GM18498 (cell line): ENCODE measurements around the gene HSPB8.

Source experiments
- ATAC-seq: cut with Tn5 transposase; IDR thresholded peaks from one replicate; pipeline ENCODE4 v1.9.1; 2021; ENCODE audit warnings: mild to moderate bottlenecking, moderate library complexity; ENCODE audit not compliant: unreplicated experiment

Gene HSPB8, protein sequence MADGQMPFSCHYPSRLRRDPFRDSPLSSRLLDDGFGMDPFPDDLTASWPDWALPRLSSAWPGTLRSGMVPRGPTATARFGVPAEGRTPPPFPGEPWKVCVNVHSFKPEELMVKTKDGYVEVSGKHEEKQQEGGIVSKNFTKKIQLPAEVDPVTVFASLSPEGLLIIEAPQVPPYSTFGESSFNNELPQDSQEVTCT

DNA sequence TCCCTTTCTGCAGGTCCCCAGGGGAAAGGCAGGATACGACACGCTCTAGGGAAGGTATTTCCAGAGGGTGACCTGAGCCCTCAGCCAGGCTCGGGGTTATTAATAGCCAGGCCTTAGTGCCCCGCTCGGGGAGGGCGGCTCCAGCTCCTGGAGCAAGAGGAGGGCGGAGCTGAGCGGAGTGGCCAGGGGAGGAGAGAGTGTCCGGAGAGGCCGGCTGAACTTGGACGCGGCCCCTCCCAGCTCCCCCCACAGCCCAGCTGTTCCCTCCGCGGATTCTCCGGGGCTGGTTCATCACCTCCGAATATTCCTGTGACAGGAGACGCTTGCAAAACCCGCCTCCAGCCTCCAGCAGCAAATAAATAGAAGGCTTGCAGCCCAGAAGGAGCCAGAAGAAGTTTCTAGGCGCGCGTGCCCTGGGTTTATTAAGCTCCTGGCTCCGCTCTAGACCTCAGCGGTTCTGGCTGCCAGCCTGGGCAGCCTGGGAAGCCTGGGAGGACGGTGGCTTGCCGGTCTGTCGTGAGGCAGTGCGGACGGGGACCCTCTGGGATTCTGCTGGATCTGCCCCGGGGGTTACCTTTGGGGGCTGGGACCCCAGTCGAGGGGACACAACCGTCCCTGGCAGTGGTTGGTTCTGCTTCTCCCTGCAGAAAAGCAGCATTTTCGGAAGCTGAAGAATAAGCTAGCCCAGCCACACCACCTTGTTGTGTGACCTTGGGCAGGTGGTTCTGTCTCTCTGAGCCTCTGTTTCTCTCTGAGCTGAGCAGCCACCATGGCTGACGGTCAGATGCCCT is at the start of gene HSPB8:
HSPB8 (plus strand) TSS at position 388 of the 791 bp plus-strand sequence; CDS start at position 770, 382 bp downstream.
- no peak for ATAC-seq

DNA sequence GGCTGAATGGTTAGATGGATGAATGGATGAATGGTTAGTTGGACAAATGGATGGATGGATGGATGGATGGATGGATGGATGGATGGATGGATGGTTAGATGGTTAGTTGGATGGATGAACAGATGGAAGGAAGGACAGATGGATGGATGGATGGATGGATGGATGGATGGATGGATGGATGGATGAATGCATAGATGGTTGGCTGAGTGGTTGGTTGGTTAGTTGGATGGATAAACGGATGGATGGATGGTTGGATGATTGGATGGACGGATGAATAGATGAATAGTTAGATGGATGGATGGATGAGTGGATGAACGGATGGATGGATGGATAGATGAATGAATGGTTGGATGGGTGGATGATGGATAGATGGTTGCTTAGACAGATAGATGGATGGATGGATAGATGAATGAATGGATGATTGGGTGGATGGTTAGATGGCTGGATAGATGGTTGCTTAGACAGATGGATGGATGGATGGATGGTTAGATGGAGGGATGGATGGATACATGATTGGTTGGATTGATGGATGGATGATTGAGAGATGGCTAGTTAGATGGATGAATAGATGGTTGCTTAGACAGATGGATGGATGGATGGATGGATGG is 48.8 kb upstream of the HSPB8 start:
- no peak for ATAC-seq

DNA sequence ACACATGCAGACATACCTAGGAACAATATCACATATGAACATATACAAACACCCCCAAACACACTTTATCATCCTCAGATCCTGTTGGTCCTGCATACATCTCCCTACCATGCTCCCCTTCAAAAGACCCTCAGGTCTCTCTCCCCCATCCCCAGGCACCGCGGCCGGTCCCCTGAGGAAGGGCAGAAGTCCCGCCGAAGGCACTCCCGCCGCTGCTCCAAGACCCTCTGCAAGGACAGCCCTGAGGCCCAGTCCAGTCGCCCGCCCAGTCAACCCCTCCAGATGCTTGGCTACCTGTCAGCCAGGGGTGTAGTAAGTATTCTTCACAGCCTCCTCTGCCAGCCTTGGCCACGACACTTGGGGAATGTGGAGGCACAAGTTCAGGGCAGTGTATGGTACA is 48.2 kb upstream of the HSPB8 start:
- no peak for ATAC-seq

DNA sequence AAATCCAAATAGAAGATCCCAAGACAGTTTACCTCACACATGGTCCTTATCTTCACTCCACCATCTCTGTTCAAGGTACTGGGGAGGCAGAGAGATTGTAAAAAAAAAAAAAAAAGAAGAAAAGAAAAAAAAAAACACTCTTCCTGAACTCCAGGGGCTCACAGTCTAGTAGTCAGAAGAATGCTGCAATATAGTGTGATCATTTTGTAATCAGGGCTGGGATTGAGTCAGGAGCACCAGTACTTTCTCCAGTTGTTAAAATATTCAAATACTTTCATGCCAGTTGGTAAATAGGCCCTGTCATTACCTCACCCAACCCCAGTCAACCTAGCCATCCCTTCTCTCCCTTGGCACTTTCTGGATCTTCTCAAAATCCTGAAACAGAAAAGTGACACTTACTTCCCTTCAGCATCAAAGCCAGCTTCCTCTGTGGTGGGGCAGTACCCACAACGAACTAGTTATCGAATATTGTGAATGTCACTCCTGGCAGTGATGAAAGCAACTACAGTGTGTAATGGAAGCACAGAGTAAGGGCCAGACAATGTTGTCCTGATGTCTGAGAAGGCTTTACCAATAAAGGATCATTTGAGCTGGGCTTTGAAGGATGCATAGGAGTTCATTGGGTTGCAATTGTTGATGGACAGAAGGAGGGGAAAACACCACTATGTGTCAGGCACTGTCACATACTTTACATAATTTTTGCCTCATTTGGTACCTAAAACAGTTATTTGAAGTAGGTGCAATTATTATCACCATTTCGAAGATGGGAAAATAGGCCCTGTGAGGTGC is 44.3 kb upstream of the HSPB8 start:
- no peak for ATAC-seq

DNA sequence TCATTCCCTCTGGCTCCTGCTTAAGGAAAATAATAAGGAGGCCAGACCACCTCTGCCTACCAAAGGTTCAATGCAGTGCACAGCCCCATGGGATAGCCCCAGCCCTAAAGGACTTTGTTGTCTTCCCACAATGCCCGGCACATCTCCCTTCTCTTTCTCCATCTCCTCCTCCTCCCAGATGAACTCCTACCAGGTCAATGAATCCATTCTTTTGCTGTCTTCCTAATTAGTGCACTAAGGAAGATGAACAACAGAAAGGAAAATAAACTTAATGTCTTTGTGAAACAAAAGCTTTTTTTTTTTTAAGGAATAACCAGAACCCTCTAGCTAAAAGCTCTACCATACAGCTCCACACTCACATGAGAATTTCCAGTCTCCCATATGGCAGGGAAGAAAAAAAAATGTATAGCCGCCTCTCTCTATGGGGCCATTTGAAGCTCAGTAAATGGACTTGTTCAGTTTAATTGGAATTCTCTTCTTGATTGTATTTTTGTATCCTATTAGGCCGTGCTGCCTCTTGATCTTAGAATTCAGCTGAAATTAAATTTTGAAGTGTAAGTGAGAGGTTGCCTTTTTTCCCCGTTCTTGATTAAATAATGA is 41.8 kb upstream of the HSPB8 start:
- no peak for ATAC-seq

DNA sequence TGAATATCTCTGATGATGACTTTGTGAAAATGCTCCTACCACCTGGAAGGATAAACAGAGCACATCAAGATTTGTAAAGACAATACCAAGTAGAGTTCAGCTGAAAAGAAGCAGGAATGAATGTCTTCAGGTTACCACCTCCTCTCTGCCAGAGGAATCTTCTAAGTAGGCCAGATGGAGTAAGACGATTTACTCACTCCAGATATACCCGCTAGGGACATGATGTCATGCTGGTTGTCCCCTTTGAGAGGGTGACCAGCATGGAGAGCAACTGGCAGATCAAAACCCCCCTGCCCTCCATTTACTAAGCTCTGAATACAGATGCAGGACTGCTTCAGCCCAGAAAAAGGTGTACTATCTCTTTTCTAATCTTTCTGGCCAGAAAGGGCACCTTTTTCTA is 39.3 kb upstream of the HSPB8 start:
- ATAC-seq, result no peak

DNA sequence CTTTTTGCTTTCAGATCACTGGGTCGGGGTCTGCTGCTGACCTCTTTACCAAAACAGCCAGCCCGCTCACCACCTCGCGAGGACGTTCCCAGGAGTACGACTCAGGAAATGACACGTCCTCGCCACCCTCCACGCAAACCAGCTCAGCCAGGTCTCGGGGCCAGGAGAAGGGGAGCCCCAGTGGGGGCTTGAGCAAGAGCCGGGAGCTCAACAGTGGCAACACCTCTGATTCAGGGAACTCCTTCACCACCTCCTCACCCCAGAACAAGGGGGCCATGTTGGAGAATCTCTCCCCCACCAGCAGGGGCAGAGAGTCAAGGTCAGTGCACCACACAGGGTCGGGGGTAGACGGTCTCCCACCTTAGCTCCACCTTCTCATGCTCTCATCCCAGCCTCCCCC is 33.4 kb upstream of the HSPB8 start:
- no peak for ATAC-seq

DNA sequence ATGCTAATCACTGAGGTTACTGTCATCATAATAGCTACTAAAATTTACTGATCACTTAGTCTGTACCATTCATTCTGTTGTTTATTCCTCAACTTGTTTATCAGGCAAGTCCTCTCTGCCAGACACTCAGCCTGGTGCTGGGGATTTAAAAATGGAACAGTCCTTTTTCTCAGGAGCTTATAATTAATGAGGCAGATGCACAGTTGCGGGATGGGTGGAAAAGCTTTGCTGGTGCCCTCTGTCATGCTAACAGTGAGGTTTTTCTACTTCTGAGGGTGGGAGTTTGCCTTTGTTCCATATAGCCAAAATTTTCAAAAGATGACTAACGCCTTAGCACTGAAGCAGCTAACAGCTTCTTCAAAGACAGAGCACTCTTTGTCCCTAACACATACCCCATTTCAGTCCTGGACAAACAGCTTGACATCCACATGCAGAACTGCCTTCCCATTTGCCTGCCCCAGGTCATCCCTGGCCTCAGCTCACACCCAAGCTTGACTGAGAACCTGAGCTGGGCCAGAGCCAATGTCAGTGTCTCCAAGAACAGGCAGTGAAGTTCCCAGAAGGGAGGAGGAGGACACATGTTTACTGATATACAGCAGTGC is 30.8 kb upstream of the HSPB8 start:
- ATAC-seq, result no peak

DNA sequence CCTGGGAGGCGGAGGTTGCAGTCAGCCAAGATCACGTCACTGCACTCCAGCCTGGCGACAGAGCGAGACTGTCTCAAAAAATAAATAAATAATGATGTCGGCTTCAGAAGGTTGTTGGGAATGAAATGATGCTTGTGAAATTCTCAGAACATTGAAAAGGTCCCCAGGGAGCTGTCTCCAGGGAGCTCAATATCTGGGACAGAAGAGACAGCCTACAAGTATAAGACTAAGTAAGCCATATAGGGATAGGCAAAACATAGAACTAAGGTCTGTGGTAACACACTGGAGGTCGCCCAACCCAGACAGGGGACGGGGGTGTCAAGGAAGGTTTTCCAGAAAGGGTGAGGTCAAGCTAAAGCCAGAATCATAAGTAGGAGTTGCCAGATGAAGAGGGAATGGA is 29.5 kb upstream of the HSPB8 start:
- no peak for ATAC-seq

DNA sequence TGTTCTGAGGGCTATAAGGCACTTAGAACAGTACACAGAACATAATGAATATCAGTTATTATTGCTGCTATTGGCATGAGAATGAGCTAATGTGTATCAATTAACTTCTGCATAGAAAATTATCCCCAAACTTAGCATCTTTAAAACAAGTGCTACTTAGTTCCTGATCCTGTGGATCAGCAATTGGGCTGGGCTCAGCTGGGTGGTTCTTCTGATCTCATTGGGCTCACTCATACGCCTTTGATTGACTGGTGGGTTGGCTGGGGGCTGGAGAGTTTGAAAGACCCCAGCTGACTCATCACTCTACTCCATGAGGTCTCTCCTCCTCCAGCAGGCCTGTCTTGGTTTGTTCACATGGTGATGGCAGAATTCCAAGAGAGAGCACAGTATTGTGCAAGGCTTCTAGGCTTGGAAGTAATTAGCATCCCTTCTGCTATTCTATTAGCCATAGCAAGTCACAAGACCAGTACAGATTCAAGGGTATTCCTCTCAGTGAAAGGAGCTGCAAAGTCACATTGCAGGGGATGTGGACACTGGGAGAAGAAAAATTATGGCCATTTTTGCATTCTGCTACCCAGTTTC is 27.2 kb upstream of the HSPB8 start:
- ATAC-seq, result no peak

DNA sequence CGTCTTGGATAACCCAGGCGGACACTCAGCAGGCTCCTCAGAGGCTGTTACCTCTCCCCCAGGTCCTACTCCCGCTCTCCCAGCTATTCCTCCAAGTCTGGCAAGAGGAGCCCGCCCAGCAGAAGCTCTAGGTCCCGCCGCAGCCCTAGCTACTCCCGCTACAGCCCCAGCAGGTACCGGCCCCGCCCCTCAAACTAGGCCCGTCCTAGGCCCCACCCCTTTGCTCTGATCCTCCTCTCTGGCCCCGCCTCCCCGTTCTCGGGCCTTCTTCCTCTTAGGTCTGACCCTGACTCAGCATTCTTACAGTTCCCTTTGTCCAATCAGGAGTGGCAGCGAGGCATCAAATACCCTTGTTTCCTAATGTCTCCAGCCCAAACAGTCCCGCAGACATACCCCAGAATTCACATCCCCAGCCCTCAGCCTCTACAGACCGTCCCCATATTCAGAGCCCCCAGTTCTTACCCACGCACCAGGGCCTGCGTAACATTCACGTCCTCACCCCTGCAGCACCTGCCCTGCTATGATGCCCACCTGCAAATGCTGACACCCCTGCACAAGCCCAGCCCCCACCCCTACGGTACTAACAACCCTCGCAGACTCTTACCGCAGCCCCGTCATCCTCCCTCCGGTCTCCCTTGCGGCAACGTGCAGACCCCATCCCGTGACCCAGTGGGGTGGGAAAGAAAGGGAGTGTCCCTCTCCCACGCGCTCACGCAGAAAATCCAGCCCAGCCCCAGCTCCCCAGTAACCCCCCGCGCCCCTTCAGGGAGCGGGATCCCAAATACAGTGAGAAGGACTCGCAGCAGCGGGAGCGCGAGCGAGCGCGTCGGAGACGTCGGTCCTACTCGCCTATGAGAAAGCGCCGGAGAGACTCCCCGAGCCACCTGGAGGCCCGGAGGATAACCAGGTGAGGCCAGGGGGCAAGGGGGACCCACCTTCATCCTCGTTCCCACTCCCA is 25.0 kb upstream of the HSPB8 start:
- ATAC-seq, result no peak

DNA sequence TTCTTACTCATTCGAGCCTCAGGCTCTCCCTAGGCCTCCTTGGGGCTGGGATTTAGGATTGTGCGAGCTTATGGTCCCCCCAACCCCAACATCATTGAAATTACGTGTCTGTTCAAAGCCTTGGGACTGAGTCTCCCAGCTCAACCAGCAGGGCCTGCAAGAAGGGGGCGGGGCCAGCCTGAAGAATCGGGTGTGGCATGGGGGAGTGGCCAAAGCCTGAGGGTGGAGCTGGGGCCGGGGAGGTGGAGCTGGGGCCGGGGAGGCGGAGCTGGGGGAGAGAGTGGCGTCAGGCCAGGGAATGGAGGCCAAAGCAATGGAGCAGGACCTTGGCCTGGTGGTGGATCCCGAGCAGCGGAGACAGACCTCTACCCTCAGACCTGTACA is 24.3 kb upstream of the HSPB8 start:
- ATAC-seq, result no peak

DNA sequence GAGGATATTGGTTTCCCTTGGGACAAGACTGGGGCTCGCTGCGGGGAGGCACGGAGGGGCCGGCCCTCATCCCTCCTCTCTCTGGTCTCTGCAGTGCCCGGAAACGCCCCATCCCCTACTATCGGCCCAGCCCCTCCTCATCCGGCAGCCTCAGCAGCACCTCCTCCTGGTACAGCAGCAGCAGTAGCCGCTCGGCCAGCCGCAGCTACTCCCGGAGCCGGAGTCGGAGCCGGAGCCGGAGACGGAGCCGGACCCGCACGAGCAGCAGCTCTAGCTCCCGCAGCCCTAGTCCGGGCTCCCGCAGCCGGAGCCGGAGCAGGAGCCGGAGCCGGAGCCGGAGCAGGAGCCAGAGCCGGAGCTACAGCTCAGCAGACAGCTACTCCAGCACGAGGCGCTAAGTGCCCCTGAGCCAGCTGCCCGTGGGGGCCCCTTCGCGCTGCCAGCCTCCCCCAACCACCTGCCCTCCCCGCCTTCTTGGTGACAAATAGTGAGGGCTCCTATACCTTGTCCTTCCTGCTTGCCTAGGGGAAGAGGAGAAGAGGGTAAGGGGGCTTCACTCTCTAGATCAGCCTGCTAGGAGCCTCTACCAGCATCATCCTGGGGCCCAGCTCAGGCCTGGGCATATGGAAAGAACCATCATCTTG is 22.2 kb upstream of the HSPB8 start:
- no peak for ATAC-seq

DNA sequence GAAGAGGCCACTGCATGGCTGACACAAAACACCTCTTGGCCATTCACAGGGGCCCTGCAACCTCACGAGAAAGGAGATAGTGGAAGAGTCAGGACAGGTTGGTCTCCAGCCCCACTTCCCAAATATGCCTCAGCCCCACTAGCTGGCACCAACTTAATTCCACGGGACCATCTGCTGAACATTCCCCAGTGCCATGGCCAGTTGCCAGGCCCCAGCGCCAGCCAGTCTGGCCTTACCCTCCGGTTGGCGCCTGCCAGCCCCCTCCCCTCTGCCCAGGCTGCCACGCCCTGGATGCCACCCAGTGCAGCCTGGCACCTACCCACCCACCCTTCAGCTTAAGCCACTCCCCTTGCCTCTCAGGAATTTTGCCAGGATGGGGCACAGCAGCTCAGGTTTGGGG is 21.2 kb upstream of the HSPB8 start:
- ATAC-seq, result no peak

DNA sequence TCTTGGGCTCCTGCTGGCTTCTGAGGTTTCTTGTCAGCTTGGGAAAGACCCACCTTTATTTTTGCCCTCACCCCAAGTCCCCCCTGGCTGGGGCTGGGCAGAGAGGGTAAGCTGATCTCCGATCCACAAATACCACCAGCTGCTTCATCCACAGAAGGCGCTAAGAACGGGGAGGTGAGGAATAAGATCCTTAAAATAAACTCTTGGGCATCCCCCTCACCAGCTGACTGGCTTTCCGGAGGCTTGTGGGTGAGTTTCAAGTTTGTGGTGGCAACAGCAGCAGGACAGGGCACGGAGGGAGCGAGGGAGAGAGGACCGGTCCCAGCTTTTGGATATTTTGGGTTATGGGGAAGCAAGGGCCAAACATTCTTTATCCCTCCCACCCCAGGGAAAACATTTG is 20.8 kb upstream of the HSPB8 start:
- ATAC-seq, result no peak

DNA sequence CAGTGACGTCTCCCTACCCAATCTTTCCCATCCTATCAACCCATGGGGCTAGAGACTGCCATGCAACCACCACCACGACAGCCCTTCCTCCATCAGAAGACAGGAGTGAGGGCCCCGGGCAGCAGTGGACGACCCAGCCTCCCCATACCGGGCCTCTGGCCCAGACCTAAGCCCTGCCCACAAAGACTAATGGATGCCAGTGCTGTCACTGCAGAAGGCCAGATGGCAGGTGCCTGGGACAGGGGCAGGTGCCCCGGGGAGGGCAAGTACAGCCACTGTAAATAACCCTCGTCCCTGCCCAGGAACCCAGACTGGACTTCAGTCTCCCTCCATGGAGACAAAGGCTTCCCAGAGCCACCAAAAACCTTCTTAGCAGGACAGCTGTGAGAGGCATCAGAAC is 20.3 kb upstream of the HSPB8 start:
- ATAC-seq, result no peak

DNA sequence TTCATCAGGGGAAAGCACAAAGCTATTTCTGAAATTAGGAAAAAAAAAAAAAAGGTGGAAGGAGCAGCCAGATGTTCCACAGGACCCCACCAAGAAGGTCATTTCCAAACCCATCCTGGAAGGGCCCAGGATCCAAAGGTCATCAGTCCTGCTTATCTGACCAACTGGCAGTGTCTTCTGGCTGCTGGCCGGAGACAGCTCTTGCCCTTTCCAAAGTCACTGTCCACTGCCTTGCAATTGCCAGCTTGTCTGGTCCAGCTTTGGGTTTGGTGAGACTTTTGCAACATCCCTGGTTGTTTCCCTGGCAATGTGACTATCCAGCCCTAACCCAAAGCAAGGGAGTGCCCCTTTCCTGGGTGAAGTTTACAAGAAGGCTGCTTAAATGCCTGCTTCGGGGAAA is 18.9 kb upstream of the HSPB8 start:
- ATAC-seq, result no peak

DNA sequence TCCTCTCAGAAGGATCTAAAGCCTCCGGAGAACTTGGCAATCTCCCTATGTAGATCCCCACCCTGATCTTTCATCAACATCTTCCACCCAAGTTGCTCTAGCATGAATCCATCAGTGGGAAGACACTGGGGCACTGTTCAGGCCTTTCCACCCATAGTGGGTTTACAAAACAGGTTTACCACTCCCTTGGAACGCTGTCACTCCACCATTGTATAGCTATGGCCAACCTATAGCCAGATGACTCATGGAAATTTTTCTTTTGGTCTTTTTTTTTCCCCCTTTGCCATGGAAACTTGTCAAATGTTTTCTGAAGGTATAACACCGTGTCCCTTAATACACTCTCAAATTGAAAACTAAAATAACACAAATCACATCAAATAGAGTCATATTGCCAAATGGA is 10.8 kb upstream of the HSPB8 start:
- ATAC-seq, result no peak

DNA sequence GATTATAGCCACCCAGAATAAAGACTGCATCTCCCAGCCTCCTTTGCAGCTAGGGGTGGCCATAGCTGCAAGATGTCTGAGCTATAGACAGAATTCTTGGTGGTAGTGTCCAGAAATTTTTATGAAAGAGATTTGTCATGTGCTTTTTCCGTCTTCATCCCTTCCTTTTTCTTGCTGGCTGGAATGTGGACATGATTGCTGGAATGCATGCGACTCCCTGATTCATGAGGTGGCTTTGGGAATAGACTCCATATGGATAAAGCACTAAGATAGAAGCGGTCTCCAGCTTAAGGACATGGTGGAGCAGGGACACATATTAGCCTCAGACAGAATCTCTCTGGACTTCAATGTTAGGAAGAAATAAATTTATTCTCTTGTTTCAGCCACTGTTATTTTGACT is 10.0 kb upstream of the HSPB8 start:
- no peak for ATAC-seq
